Measurements from ENCODE around the gene NHERF1. TPM values are rescaled to one million over a fixed set of nuclear protein-coding genes. Genes with fewer than 3 reads are reported as not detected.
A peak's percentile ranks its signal among the peaks of the same experiment; 100 is the strongest.

NHERF1 gene
- total RNA-seq, result 10 to 100 TPM; 21.9 to 63.4 (median 43.8) TPM

DNA sequence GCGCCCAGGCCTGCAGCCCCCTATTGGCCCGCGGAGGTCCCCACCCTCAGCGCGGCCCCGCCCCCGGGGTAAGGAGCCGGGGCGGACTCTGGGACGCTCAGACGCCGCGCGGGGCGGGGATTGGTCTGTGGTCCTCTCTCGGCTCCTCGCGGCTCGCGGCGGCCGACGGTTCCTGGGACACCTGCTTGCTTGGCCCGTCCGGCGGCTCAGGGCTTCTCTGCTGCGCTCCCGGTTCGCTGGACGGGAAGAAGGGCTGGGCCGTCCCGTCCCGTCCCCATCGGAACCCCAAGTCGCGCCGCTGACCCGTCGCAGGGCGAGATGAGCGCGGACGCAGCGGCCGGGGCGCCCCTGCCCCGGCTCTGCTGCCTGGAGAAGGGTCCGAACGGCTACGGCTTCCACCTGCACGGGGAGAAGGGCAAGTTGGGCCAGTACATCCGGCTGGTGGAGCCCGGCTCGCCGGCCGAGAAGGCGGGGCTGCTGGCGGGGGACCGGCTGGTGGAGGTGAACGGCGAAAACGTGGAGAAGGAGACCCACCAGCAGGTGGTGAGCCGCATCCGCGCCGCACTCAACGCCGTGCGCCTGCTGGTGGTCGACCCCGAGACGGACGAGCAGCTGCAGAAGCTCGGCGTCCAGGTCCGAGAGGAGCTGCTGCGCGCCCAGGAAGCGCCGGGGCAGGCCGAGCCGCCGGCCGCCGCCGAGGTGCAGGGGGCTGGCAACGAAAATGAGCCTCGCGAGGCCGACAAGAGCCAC lies at the start of gene NHERF1:
TSS of gene NHERF1 (plus strand) at position 100 of the 750 bp plus-strand sequence. CDS start at position 319, 219 bp downstream.
- Histone ChIP-seq H3K27ac (peak within 1 kb of the TSS; percentile 60 to 69 (median 65)), H3K27me3 (no peaks in the 10 kb centered on the region), H3K9me3 (no peaks in the 10 kb centered on the region), H3K4me1 (peaks cover 31 to 36% of the 10 kb centered on the region in 2 donors), H3K4me3 (replicated peaks in 1 of 3) (peak within 1 kb of the TSS; percentile 68 to 86 (median 77)), H3K36me3 (no peaks in the 10 kb centered on the region)
- peak; percentile 67 to 98 for TF ChIP-seq POLR2A (IDR thresholded peaks at IDR 0.05)
- TF ChIP-seq, protein P1, sequence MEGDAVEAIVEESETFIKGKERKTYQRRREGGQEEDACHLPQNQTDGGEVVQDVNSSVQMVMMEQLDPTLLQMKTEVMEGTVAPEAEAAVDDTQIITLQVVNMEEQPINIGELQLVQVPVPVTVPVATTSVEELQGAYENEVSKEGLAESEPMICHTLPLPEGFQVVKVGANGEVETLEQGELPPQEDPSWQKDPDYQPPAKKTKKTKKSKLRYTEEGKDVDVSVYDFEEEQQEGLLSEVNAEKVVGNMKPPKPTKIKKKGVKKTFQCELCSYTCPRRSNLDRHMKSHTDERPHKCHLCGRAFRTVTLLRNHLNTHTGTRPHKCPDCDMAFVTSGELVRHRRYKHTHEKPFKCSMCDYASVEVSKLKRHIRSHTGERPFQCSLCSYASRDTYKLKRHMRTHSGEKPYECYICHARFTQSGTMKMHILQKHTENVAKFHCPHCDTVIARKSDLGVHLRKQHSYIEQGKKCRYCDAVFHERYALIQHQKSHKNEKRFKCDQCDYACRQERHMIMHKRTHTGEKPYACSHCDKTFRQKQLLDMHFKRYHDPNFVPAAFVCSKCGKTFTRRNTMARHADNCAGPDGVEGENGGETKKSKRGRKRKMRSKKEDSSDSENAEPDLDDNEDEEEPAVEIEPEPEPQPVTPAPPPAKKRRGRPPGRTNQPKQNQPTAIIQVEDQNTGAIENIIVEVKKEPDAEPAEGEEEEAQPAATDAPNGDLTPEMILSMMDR (IDR thresholded peaks at IDR 0.05), result peak in 3 of 6 experiments; percentile 4 to 10 (median 5)
- intact Hi-C loops (cut with DNase I), result loop anchor here (5.0 kb wide), 1 partner anchor 209 kb away; no protein-coding TSS in a partner anchor
- 3% methylated on average over 8 of the region's 90 CpGs; no CpG with 5 or more reads in 1 of the 2 donors for whole genome bisulfite sequencing, 2 donors
- peak; percentile 96 for DNase-seq

DNA sequence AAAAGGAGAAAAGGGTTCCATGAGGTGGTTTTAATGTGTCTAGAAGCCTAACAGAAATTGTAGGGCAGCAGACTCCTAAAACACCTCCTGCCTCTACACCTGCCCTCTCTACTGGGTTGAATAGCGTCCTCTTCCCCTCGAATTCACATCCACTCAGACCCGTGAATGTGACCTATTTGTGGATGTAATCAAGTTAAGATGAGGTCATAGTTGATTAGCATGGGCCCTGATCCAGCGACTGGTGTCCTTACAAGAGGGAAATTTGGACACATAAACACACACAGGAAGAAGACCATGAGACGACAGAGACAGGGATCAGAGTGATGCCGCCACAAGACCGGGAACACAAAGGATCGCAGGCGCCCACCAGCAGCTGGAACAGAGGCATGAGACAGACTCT lies 49.2 kb upstream of the NHERF1 start:
- H3K4me3 ChIP-seq (replicated peaks in 1 of 3), result no peak overlapping the region
- H3K27ac ChIP-seq, result no peak overlapping the region
- intact Hi-C loops (cut with DNase I), result no loop called here
- DNase-seq, result no peak
- no peaks in the 10 kb centered on the region for H3K36me3 ChIP-seq
- H3K9me3 ChIP-seq, result no peaks in the 10 kb centered on the region
- TF ChIP-seq, protein P1 (IDR thresholded peaks at IDR 0.05), result no peak
- TF ChIP-seq POLR2A (IDR thresholded peaks at IDR 0.05), result no peak
- WGBS, 2 donors, result 80 to 90% methylated on average over 9 of the region's 9 CpGs
- H3K4me1 ChIP-seq, result peaks cover 0 to 4% of the 10 kb centered on the region in 2 donors
- no peaks in the 10 kb centered on the region for H3K27me3 ChIP-seq

DNA sequence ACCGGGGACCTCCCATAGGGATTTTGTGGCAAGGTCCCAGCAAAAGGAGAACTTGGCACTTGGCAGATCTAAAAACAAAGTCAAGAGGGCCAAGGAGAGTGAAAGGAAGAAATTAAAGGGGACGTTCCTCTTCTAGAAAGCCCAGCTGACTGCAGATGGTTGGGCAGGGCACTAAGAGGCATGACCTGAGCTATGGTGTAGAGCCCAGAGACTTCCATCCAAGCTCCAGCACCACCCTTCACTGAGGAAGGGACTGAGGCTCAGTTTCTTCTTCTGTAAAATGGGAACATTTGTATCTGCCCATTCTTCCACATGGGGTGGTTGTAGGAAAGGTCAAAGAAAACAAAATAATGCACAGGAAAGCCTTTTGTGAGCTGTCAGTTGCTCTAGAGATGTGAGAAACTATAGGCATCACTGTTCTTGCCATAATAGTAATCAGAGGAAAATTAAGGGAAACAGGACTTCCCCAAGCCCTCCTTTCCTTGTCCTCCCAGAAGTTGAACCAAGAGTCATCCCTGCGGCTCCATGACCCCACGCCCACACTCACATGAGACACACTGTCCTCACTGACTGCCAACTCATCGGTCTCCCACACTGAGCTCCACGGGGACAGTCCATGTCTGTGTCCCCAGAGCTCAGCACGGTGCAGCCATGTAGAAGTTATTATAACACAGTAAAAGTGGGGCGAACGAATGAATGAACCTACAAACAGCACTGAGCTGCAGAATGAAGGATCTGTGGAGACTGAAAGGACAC lies 46.1 kb upstream of the NHERF1 start:
- H3K36me3 ChIP-seq, result no peaks in the 10 kb centered on the region
- DNase-seq, result no peak
- no peaks in the 10 kb centered on the region for H3K27me3 ChIP-seq
- peaks cover 4 to 10% of the 10 kb centered on the region in 2 donors for H3K4me1 ChIP-seq
- 60 to 75% methylated on average over 9 of the region's 9 CpGs for WGBS, 2 donors
- TF ChIP-seq, protein P1 (IDR thresholded peaks at IDR 0.05), result no peak
- TF ChIP-seq POLR2A (IDR thresholded peaks at IDR 0.05), result no peak
- no peak overlapping the region for H3K4me3 ChIP-seq (replicated peaks in 1 of 3)
- H3K9me3 ChIP-seq, result no peaks in the 10 kb centered on the region
- intact Hi-C loops (cut with DNase I), result no loop called here
- no peak overlapping the region for H3K27ac ChIP-seq

DNA sequence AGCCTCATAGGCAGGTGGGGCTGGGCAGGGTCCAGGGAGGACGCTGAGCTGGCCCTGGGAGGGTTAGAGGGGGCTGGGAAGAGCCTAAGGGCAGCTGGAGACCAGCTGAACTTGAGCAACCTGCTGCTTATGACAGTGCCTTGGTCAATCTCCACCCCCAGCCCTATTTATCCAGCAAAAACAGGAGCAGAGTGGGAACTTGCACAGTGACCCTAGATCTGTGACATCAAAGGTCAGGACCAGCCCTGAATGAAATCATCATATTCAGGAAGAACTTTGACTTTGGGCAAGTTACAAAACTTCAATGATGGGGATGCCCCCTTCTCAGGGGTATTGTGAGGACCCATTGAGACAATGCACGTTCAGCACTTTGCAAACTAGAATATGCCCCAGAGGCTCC lies 45.1 kb upstream of the NHERF1 start:
- WGBS, 2 donors, result 64 to 80% methylated on average over 1 to 2 of the region's 2 CpGs
- DNase-seq, result no peak
- intact Hi-C loops (cut with DNase I), result no loop called here

More for the DNA sequence above, 45.1 kb upstream of the NHERF1 start:
- H3K27ac ChIP-seq, result no peak overlapping the region
- no peak overlapping the region for H3K4me3 ChIP-seq (replicated peaks in 1 of 3)
- no peaks in the 10 kb centered on the region for H3K27me3 ChIP-seq
- H3K36me3 ChIP-seq, result no peaks in the 10 kb centered on the region
- no peaks in the 10 kb centered on the region for H3K9me3 ChIP-seq
- peaks cover 4 to 10% of the 10 kb centered on the region in 2 donors for H3K4me1 ChIP-seq
- TF ChIP-seq, protein P1 (IDR thresholded peaks at IDR 0.05), result no peak
